ENCODE results near the gene MYO16.

- TF ChIP-seq CTCF (IDR thresholded peaks at IDR 0.05; ENCODE audit: insufficient read depth, low read length, poor library complexity, severe bottlenecking) (no peak), EZH2phosphoT487 (conservative IDR thresholded peaks at IDR 0.05; ENCODE audit: low read length) (no peak)
These were observed 53.3 kb downstream of the MYO16 start for GRCh38 chr13:108682714-108683113.
